VCaP (cell line): ENCODE measurements around the gene PAM16.
A peak's percentile ranks its signal among the peaks of the same experiment; 100 is the strongest.

Experiments used
- H3K27ac ChIP-seq: fragments of 450-650 bp; 2 replicates; pipeline ENCODE4 v1.5.1; 2017
- CTCF ChIP-seq: fragments of 450-650 bp; conservative IDR thresholded peaks from 2 replicates; pipeline ENCODE4 v1.5.1; 2017; ENCODE audit warnings: mild to moderate bottlenecking, moderate library complexity

PAM16 gene

GRCh38 chr16:4330277-4330874 lies 20.7 kb downstream of the PAM16 start:
- 0 out of 2 replicates have a peak overlapping the region, but pooled peaks have one; percentile 58 for H3K27ac ChIP-seq
- peak; percentile 91 for TF ChIP-seq CTCF

- peak overlapping the region; percentile 58 for H3K27ac ChIP-seq
- TF ChIP-seq CTCF = no peak
Observed at GRCh38 chr16:4328782-4329775, 22.0 kb downstream of the PAM16 start.

- peak overlapping the region; percentile 58 for H3K27ac ChIP-seq
- peak; percentile 59 for TF ChIP-seq CTCF
Observed at GRCh38 chr16:4328046-4328781, 22.9 kb downstream of the PAM16 start.

- TF ChIP-seq CTCF = no peak
- H3K27ac ChIP-seq = peak overlapping the region; percentile 58; the same call in 1 of the 2 replicates
Observed at GRCh38 chr16:4327386-4328045, 23.6 kb downstream of the PAM16 start.

GRCh38 chr16:4325253-4325758 lies 25.8 kb downstream of the PAM16 start:
- H3K27ac ChIP-seq = no peak overlapping the region
- no peak for TF ChIP-seq CTCF

GRCh38 chr16:4324492-4325252 lies 26.4 kb downstream of the PAM16 start:
- no peak for TF ChIP-seq CTCF
- no peak overlapping the region for H3K27ac ChIP-seq
